Left forelimb (tissue), 1 donor: ENCODE results near the gene MRPS26.
"Not testable (repeated sequence)": the region's sequence is repeated elsewhere in the genome, so short reads cannot be mapped to it uniquely, and the experiment has no call there.

Experiments used
- DNase-seq: peaks from one replicate; pipeline ENCODE4 v3.0.0-alpha.2; 2018; ENCODE audit warnings: low spot score

MRPS26 gene

DNA sequence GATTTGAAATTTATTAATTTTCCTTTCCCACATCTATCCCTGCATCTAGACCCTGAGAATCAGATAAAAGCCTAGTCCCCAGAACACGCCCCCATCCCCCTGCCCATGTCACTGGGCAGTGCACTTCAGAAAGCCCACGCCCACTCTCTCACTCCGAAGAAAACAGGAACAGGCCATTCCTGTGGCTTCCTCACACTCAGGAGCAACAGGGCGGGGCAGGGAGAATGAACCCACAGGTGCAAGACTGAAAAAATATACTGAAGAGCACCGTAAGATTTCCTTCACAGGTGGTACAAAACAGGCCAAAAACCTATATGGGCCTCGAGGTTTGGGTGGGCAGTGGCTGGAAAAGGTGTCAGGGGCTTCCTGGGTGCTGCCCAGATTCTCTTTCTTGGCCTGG is 29.0 kb downstream of the MRPS26 start:
- no peak for DNase-seq

DNA sequence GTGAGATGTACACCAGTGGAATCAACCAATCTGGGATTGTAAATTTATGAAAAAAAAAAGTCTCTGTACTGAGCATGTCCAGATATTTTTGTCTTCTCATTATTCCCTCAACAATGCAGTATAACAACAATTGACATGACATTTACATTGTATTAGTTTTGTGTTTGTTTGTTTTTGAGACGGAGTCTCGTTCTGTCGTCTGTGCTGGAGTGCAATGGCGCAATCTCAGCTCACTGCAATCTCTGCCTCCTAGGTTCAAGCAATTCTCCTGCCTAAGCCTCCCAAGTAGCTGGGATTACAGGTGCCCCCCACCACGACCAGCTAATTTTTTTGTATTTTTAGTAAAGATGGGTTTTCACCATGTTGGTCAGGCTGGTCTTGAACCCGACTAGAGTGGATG is 29.5 kb downstream of the MRPS26 start:
- not testable (repeated sequence) for DNase-seq

DNA sequence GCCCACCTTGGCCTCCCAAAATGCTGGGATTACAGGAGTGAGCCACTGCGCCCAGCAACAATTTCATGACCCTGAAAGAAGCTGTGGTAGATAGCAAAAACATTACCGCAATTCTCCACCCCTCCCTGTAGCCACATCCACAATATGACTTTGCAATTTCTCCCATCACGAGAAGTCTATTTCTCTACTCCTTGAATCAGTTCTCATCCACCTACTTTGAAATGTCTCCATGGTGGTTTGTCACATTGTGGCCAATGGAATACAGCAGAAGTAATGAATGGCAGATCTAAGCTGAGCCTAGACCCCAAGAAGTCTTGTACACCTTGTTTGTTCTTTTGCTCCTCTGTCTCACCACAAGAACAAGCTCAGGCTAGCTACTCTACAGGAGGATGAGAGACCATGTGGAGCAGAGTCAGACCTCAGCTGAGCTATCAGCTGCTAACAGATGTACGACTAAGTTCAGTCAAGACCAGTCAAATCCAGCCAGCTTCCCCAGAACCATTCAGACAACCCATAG is 31.8 kb downstream of the MRPS26 start:
- no peak for DNase-seq

DNA sequence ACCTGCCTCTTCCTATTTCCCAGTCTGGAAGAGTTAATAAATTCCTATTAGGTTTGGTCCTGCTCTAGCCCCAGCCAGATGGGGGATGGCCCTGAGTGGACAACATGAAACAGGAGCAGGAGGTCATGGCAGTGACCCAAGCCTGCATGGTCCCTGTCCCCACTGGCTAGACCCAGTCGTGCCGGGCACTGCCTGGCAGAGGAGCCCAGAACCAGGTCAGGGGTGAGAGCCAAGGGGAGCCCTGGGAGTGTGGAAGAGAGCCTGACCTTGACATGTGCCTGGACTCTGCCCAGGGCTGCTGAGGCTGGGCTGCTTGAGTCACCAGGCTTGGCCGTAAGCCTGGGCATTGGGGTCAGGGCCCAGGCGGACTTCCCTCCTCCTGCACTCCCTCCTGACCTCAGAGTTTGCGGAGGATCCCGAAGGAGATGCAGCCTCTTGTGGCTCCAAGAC is 35.1 kb downstream of the MRPS26 start:
- no peak for DNase-seq

DNA sequence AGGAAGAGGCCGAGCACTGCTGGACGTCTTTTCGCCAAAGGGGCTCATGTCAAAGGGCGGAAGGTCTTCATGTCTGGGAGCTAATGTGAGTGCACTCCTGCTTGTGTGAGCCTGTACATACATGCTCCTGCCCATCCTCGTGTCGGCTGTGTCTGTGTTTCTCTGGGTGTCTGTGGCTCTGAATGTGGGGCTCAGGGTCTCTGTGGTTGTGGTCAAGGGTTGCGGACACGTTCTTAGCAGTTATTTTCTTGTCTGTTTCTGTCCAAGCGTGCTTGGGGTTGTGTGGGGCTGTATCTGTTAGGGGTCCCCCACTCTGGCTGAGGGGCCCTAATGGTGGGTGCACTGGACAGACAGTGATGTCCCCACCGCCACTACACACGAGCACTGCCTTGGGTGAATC is 35.8 kb downstream of the MRPS26 start:
- no peak for DNase-seq

DNA sequence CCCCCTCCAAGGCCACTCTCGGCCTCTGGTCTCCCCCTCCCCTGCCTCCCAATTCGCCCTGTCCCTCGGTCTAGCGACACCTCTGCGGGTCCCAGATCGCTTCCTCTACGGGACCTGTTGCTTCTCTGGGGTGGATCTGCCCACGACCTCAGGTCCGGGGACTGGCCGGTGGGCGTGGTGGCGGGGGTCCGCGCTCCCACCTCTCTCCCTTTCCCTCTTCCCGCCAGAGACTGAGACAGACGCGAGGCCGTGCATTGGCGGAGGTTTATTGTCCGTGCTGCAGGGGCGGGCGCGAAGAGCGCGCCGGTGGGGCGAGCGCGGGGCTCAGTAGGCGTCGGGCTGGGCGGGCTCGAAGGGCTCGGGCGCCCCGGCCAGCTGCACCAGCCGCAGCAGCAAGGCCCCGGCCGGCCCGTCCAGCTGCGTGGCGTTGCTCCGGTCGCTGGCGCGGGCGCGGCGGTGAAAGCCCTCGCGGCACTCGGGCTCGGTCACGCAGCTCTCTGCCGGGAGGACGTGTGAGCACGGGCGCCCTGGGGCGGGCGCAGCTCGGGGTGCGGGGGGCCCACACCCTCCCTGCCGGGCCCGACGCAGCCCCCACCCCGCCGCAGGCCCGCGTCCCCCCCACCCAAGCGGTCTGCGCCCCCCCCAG is 36.6 kb downstream of the MRPS26 start:
- no peak for DNase-seq

DNA sequence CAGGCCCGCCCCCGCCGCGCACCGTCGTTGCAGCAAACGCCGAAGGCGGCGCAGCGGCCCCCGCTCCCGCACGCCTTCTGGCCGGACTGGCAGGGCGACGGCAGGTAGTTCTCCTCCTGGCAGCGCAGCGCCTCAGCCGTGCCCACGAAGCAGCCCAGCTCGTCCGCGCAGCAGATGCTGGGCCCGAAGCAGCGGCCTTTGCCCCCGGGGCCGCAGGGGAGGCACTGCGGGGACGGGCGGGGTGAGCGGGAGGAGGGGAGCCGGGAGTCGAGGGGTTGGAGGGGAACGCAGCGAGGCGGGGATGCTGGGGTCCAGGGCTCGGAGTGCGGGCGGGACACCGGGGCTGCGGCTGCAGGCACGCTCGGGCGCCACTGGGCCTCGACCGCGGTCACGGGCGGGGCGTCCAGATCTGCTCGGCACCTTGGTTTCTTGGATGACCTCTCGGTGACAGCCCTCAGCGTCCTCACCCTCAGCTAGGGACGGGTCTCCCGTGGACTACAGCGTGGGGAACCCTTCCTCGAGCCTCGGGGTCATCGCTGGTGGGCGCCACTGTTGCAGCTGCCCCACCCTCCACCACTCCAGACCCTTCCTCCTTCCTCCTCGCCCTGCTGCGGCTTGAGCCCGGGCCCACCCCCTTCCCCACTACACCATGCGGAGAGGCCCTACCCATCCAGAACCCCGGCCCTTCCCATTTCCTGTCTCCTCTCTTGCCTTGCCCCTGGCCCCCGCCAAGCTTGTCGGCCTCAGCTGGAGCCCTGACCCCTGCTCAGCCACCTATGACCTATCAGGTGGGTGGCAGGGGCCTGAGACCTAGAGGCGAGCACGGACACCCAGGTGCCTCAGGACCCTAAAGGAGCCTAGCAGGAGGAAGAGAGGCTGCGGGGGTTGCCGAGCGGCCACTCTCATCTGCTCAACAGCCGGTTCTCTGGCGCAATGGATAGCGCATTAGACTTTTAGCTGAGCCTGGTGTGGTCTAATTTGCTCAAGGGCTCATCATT is 37.4 kb downstream of the MRPS26 start:
- no peak for DNase-seq

DNA sequence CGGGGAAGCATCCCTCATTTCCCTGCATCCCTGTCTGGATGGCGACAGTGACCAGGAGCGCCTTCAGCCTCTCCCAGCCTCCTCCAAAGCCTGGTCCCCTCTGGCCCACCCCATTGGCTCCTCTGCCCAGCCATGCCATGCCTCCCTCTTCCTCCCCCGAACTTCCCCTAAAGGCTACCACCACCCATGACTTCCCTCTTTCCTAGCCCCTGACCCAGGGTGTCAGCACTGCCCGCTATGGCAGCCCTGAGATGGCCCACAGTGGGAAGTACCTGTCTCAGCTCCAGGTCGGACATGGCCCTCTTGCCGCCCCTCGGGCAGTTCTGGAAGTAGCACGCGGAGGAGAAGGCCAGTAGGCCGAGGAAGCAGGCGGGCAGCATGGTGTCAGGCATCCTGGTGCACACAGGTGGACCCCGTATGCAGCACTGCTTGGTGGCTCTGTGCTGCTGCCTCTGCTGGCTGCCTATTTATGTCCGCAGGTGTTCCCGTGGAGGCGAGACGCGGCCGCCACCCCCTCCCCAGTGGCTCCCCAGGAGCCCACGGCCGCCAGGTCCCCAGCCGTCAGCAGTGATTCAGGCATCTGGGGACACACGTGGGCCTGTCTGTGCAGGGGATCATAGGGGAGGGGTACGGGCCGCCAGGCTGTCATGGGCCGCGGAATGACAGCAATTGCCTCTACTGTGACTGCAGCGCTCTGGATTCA is 38.6 kb downstream of the MRPS26 start, which contains the start of gene AVP:
AVP (minus strand) TSS at position 442 of the 703 bp plus-strand sequence; CDS start at position 392, 50 bp downstream.
- no peak for DNase-seq

DNA sequence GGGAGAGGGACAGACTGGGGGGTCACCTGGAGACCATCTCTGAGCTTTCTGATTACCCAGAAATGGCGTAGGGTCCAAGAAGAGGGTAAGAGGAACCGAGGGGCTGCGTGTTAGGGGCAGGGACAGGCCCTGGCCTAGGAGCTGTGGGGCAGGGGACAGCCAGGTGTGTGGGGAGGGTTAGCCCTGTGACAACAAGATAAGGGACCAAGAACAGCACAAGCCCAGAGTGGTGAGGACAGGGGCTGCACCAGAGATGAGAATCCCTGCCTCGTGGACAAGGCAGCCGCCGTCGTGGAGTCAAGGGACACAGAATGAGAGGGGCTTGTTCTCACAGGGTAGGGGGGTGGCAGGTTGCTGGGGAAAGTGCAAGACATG is 39.1 kb downstream of the MRPS26 start:
- no peak for DNase-seq

DNA sequence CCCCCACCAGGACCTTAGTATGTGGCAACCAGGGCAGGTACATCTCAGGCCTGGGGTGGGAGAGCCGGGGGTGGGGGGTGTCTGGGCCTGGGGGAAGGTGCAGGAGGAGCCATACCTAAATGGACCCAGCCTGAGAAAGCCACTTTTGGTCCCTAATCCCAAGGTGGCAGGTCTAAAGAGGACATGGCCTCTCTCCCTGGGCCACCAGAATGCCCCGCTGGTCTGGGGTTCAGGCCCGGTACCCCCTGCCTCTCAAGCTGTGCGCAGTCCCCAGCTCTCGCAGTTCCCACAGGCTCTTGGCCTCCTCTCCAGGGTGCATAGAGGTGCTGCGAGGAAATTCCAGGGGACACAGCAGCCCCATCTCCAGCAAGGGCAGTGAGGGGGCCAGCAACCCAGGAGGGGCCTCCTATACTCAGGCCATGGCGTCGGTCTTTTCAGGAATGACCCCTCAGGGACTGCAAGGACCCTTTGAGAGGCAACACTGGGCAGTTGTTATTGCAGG is 39.8 kb downstream of the MRPS26 start:
- DNase-seq: no peak

DNA sequence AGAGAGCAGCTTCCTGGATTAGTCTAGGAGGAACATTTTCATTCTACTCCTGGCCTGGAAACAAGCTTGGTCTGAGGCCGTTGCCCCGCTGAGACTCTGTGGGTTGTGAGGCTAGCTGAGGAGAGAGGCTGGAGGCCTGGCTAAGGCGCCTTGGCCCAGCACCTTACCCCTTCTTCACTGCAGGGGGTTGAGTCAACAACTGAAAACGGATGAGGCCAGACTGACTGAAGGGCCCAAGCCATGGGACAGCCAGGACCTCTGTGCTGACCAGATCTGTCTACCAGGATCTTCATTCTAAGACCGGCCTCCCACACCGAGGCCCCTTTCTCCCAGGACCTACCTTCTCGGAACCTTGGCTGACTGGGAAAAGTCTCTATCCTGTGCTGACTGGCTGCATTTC is 42.2 kb downstream of the MRPS26 start:
- no peak for DNase-seq

DNA sequence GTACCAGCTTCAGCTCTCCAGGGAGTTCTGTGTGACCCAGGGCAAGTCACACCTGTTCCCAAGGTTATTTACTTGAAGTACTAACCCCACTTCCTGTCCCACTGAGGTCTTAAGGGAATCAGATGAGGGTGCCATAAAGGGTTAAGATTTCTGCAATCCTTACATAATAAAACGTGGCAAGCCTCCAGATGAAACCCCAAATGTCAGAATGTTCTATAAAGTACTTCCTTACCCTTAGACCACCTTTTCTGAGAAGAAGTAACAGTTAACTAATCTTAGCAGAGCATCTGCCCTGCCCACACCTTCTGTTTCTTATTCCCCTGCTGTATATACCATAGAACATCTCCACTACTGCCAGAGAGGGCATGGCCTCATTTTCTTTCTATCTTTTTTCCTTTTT is 44.7 kb downstream of the MRPS26 start:
- DNase-seq: no peak

DNA sequence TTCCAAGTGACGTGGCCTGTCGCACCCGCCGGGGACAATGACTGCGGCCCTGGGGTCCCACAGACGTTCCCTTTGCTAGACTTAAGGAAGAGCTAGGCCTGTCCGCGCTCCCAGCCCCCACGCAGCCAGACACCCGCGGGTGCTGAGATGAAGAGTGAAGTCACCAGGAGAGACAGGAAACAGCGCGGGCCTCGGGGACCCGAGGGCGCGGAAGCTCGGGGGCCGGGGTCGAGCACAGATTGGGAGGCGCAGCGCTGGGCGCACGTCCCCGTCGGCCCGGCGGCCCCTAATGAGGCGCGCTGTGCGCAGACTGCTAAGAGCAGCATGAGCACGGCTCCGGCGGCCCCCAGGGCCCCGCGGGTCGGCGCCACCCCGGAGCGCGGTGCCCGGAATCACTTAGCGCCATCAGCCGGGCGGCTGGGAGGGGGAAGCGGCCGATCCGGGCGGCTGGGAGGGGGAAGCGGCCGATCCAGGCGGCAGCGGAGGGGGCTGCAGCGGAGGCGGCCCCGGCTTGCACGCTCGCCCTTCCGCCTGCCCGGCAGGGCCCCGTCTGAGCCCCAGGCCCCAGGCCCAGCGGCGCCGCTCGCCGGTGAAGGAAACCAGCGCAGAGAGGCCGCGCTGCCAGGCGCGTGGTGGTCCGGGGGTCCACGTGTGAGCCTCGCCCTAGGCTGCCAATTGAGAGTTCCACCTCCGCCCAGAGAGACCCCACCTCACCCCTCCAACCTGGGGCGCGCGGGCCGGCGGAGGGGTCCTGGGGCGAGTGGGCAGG is 46.9 kb downstream of the MRPS26 start:
- DNase-seq: no peak

DNA sequence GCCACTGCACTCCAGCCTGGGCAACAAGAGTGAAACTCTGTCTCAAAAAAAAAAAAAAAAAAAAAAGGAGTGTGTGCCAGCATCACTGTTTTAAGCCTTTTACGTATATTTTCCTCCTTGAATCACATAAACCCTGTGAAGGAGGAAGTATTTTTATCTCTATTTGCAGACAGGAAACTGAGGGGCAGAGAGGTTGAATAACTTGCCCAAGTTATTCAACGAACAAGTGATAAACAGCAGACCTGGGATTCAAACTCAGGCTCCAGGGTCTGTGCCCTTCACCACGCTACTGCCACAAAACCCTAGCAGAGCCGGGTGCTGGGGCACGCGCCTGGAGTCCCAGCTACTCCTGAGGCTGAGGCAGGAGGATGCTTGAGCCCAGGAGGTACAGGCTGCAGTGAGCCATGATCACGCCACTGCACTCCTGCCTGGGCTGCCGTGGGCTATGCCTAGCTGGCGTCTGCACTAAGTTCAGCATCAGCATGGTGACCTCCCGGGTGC is 48.1 kb downstream of the MRPS26 start:
- DNase-seq: no peak

DNA sequence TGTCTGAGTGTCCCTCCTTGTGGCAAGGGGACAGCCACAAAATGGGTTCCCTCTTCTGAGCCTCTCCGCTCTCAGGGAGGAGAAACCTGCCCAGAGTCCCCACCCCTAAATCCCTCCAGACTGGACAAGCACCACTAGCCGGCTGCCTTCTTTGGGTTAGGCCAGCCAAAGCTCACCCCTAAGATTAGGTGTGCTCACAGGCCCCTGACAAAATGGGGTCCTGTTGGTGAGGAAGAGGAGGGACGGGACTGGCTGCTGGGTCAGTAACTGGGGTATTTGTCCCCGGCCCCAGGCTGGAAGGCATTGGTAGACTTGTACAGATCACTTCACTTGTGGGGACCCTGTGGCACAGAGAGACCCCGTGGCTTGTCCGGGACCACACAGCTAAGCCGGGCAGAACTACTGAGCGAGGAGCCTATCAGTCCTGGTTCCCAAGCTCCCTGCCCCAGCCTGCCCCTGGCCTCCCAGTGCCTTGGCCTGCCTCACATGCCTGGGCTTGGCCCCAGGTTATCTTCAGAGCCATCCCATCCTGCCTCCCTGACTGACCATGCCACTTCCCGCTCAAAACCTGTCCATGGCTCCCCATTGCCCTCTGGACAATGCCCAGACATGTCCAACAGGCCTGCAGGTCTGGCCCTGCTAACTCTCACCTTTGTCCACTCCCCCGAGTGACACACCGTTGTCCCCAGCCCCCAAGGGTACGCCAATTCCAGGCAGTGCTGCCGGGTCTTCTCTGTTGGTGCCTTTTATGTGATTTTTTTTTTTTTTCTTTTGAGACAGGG is 49.2 kb downstream of the MRPS26 start:
- DNase-seq: no peak
